GM12892 (cell line): ENCODE results near the gene USH1G.
"Not testable (repeated sequence)": the region's sequence is repeated elsewhere in the genome, so short reads cannot be mapped to it uniquely, and the experiment has no call there.

Source experiments
- DNase-seq: peaks from one replicate; pipeline ENCODE4 v3.0.0; 2011; ENCODE audit not compliant: insufficient read length
- FAIRE-seq: peaks from 2 replicates; lab custom pipeline; 2011; peaks lifted over from hg19 to GRCh38; lab: Jason Lieb, UNC
- POLR2A ChIP-seq: IDR thresholded peaks from 2 replicates; pipeline ENCODE4 v1.6.1; 2011; ENCODE audit warnings: low read depth, low read length, control low read depth
- POLR2AphosphoS5 ChIP-seq: IDR thresholded peaks from 2 replicates; pipeline ENCODE4 v1.6.1; 2011; ENCODE audit warnings: low read depth, low read length, control low read depth
- TAF1 ChIP-seq: IDR thresholded peaks from 2 replicates; pipeline ENCODE4 v1.6.1; 2011; ENCODE audit warnings: low read depth, mild to moderate bottlenecking, control low read depth, low read length, borderline replicate concordance

The USH1G gene

DNA sequence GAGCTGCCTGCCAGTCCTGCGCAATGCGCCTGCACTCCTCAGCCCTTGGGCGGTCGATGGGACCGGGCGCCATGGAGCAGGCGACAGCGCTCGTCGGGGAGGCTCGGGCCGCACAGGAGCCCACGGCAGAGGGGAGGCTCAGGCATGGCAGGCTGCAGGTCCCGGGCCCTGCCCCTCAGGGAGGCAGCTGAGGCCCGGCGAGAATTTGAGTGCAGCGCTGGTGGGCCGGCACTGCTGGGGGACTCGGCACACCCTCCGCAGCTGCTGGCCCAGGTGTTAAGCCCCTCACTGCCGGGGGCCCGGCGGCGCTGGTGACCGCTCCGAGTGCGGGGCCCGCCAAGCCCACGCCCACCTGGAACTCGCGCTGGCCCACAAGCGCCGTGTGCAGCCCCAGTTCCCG is 16.0 kb downstream of the USH1G start:
- TF ChIP-seq POLR2AphosphoS5 (no peak), POLR2A (no peak)
- FAIRE-seq (no peak), DNase-seq (no peak)

DNA sequence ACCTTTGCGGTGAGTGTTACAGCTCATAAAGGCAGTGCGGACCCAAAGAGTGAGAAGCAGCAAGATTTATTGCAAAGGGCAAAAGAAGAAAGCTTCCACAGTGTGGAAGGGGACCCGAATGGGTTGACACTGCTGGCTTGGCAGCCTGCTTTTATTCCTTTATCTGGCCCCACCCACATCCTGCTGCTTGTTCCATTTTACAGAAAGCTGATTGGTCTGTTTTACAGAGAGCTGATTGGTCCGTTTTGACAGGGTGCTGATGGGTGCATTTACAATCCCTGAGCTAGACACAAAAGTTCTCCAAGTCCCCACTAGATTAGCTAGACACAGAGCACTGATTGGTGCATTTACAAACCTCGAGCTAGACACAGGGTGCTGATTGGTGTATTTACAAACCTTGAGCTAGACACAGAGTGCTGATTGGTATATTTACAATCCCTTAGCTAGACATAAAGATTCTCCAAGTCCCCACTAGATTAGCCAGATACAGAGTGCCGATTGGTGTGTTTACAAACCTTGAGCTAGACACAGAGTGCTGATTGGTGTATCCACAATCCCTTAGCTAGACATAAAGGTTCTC is 16.8 kb downstream of the USH1G start:
- not testable (repeated sequence) for DNase-seq, FAIRE-seq

DNA sequence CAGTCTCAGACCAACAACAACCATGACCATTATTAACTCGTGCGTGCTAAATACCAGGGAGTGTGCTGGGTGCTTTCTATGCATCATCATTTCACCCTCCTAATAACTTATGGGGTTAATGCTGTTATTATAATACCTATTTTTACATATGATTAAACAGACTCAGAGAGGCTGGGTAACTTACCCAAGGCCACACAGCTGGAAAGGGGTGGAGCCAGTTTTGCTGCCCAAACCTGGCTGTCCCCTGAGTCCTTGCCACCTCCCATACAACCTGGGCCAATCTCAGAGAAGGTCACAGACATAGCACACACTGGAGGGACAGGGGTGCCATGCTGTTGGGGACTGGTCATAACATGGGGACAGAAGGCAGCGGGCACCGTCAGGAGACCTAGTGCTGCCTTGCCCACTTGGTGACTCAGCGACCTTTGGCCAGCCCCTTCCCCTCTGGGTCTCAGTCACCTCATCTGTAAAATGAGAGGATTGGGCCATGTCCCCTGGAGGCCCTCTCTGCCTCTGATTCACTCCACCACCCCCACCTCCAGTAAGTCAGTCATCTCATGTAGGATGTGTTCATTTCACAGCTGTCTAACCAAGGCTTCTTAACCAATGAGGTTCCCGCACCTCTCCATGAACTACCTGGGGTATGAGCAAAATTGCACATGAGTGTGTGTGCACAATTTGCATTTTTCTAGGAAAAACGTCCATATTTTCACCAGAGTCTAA is 18.2 kb downstream of the USH1G start:
- DNase-seq, result no peak
- TF ChIP-seq POLR2AphosphoS5 (no peak), POLR2A (no peak), TAF1 (no peak)
- FAIRE-seq, result no peak

DNA sequence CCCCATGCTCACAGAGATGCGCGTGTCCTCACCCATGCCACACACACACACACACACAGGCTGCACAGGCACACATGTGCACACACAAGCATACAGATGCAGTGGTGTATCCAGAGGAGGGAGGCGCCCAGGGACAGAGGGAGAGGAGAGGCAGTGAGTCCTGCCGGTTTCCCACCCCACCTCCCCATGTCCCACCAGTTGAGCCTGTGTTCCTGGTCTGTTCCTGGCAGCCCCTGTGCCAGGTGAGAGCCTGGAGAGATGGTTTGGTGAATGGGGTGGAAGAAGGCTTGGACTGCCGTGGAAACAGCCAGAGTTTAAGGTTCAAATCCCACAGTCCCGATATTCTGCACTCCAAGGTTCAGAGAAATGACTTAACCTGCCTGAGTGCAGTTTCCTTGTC is 19.4 kb downstream of the USH1G start:
- TF ChIP-seq POLR2AphosphoS5 (no peak), TAF1 (no peak), POLR2A (no peak)
- FAIRE-seq, result no peak
- no peak for DNase-seq

DNA sequence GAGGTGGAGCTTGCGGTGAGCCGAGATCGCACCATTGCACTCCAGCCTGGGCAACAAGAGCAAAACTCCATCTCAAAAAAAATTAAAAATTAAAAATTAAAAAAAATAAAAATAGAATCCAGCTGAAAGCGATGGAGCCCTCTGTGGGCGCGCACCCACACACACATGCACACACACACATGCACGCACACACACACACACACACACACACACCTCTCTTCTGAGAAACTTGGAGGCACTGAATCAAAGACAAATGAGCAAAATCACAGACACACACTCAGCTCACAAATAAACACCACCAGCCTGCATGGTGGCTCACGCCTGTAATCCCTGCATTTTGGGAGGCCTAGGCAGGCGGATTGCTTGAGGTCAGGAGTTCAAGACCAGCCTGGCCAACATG is 20.0 kb downstream of the USH1G start:
- TF ChIP-seq TAF1 (no peak), POLR2AphosphoS5 (no peak), POLR2A (no peak)
- DNase-seq (no peak), FAIRE-seq (no peak)

DNA sequence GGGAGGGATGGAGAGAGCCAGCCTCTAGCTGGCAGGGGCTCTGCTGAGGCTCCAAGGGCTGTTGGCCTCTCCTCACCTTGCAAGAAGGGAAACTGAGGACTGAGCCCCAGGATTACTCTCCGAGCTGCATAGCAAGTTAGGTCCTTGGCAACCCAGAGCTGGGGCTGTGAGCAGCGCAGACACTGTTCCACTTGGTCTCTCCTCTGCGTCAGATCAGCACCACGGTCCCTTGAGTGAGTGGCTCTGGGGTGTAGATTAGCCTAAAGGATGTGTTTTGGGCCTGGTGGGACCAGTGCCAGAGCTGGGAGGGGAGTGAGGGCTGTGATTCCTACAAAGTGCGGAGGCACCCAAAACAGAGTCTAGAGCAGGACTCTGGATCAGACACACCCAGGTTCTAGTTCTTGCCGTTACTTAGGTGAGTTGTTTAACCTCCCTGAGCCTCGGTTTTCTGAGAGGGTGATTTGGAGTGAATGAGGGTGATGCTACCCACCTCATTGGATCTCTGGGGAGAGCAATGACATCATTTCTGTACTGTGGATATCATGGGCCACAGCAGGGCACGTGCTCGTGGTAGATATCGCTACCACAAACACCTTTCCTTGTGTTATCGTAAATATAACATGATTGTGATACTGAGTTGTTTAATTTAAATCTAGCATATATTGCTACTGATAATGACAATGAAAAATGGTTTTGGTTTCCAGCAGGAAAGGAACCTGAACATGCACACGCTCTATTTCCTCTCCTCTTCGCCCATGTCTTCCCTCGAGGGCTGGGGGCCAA is 21.5 kb downstream of the USH1G start:
- FAIRE-seq, result no peak
- TF ChIP-seq TAF1, result no peak
- TF ChIP-seq POLR2AphosphoS5, result no peak
- TF ChIP-seq POLR2A, result no peak
- no peak for DNase-seq

DNA sequence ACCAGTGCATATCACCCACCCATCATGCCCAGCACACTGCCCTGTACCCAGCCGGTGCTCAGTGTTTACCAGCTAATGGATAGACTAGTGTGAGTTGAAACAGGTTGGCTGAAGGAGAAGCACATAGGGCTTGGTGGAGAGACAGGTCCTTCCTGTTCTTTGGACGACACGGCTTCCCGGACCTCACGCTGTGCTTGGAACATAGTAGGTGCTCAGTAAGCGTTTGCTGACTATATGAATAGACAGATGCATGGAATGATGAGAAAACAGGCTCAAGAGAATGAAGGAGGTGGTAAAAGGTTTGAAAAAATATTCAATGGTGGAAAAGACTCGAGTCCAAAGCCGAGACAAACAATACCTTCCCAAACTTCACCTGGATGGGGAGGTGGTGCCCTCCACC is 22.8 kb downstream of the USH1G start:
- TF ChIP-seq TAF1 (no peak), POLR2AphosphoS5 (no peak)
- DNase-seq (no peak), FAIRE-seq (no peak)

DNA sequence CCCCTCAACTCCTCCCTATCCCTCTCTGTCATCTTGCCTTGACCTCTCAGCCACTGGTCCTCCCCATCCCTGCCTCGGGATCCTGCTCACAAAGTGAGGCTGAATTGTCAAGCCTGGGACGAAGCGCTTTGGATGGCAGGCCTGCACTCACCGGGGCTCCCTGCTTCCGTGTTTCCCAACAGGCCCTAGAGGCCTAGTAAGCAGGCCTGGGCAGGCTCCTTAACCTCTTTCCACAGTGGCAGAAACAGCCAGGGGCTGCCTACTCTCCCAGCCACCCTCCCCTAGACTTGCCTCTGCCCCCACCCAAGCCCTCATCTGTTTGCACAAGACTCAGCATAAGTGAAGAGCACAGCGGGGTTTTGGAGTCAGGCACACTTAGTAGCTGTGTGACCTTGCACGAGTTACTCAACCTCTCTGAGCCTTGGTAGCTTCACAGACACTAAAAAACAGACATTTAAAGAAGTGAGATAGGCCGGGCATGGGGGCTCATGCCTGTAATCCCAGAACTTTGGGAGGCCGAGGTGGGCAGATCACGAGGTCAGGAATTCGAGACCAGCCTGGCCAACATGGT is 24.6 kb downstream of the USH1G start:
- DNase-seq (no peak), FAIRE-seq (no peak)
- TF ChIP-seq TAF1 (no peak), POLR2AphosphoS5 (no peak), POLR2A (no peak)

DNA sequence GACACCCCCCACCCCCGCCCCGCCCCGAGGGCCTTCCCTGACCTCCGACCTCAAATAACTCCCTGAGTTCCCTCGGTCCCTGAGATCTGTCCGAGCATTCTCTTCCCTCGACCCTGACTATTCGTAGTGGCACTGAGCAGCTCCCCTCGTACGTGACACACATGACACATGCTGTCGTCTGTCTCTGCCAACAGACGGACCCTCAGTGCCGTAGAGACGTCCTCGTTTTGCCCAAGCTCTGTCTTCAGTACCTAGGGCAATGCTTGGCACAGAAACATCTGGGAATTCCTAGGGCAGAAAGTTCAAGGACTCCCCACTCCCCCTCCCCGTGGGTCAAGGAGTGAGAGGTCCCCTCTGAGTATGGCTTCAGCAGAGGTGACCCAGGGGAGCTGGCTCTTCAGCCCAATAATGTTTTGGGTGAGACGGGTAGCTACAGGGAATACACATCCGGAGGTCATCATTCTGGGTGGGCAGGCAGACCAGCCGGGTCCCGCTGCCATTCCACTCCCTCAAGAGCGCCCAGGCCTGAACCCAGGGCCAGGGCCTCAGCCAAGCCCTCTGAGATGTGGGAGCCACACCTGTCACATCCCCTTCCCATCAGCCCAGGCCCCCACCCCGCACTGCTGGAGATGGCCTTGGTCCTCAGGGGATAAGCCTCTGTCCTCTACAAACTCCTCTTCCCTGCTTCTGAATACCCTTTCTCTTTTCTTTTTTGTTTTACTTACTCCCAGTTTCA is 29.0 kb downstream of the USH1G start:
- FAIRE-seq (no peak), DNase-seq (no peak)
- TF ChIP-seq TAF1, result no peak
- no peak for TF ChIP-seq POLR2AphosphoS5
- no peak for TF ChIP-seq POLR2A

DNA sequence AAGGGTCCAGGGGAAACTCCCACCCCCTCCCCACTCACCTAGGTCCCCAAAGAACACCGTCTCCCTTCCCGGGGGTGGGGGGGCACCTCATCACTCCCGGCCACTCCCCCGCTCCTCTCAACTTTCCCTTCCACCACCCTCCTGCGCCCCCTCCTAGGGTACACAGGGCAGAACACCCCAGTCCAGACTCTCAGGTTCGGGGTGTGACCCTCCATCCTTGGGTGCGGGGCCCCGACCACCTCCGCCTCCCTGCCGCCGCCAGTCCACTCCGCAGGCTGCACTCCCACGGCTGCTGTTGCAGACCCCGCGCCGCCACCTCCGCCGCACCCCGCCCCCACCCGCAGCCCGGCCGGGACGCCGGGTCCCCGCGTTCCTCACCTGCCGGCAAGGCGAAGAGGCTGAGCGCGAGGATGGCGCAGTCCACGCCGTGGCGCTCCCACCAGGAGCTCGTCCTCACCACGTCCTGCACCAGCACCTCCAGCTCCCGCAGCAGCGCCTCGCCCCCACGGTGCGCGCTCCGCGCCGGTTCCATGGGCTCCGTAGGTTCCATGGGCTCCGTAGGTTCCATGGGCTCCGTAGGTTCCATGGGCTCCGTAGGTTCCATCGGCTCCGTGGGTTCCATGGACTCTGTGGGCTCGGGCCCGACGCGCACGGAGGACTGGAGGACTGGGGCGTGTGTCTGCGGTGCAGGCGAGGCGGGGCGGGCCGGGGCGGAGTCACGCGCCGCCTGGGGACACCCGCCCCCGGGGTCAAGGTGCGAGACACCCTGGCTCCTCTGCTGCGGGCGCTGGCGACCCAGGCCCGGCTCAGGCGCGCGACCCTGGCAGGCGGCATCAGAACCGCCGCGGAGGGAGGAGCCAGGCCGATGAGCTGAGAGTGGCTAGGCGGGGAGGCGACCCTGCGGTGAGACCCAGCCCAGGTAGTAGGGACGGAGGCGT is 29.8 kb downstream of the USH1G start, which contains the start of gene FADS6:
Gene FADS6 (minus strand): TSS at position 660 of the 938 bp plus-strand sequence. CDS start 38 bp downstream, at position 622.
- no peak for TF ChIP-seq TAF1
- no peak for TF ChIP-seq POLR2AphosphoS5
- no peak for TF ChIP-seq POLR2A

More for the DNA sequence above, 29.8 kb downstream of the USH1G start, which contains the start of gene FADS6:
- FAIRE-seq (no peak), DNase-seq (no peak)
